HepG2 (cell line): ENCODE data around the gene TMEM269. TPM values are rescaled to one million over a fixed set of nuclear protein-coding genes. Genes with fewer than 3 reads are reported as not detected.
A peak's percentile ranks its signal among the peaks of the same experiment; 100 is the strongest.

Source experiments
- ATAC-seq: fragments of 200-7000 bp; cut with Tn5 transposase; 3 replicates; pipeline ENCODE4 v1.9.1; 2020; ENCODE audit warnings: mild to moderate bottlenecking, moderate library complexity
- BruUV-seq: library from RNA; stranded (reverse); fragments of 400-500 nt; replicated peaks from 2 replicates; lab custom pipeline; 2021; lab: Mats Ljungman, UMichigan
- CTCF ChIA-PET: fragments of 300-600 bp; formaldehyde crosslinking; extraction: SDS; loops from one replicate; lab custom pipeline; 2021; ENCODE audit warnings: low total read pairs, inconsistent platforms, low intra/inter-chr PET ratio; lab: Yijun Ruan, JAX
- POLR2A ChIA-PET: fragments of 350-600 bp; sonication (Branson Sonifier 250); formaldehyde crosslinking; loops from one replicate; lab custom pipeline; 2020; ENCODE audit warnings: antibody characterized with exemption, inconsistent platforms; lab: Yijun Ruan, JAX
- DNase-seq: peaks from one replicate; pipeline ENCODE4 v3.0.0-alpha.2; 2015; ENCODE audit warnings: low spot score
- FAIRE-seq: peaks from 3 replicates; lab custom pipeline; 2011; peaks lifted over from hg19 to GRCh38; lab: Jason Lieb, UNC
- H2AFZ ChIP-seq: one replicate; pipeline ENCODE4 v1.6.1; 2011; ENCODE audit warnings: low read length, inconsistent platforms
- H3K27ac ChIP-seq: fragments of 300-600 bp; 3 replicates; pipeline ENCODE4 v1.8.0; 2011; ENCODE audit warnings: mixed run types, mild to moderate bottlenecking, mixed read lengths, low read length, inconsistent platforms; ENCODE audit not compliant: insufficient read depth; ENCODE audit errors: extremely low read length
- H3K27me3 ChIP-seq, 2 experiments: fragments of 200-600 bp in 1 of 2; 2 replicates in 1 of 2; 3 replicates in 1 of 2; pipeline versions ENCODE4 v1.6.0 to v1.8.0; 2011; ENCODE audit warnings: low read length in 2 of 2, mild to moderate bottlenecking in 2 of 2, moderate library complexity in 2 of 2, inconsistent platforms in 1 of 2; ENCODE audit not compliant: insufficient read depth in 2 of 2, control insufficient read depth in 1 of 2
- H3K36me3 ChIP-seq, 2 experiments: fragments of 200-600 bp in 1 of 2; replicated peaks in 1 of 2; 2 replicates in 1 of 2; 3 replicates in 1 of 2; pipeline versions ENCODE4 v1.5.1 to v1.8.0; 2011; ENCODE audit warnings: low read length in 2 of 2, inconsistent platforms in 1 of 2; ENCODE audit not compliant: insufficient read depth in 2 of 2, control insufficient read depth in 1 of 2
- H3K4me1 ChIP-seq: 2 replicates; pipeline ENCODE4 v1.5.1; 2012; ENCODE audit warnings: low read length, inconsistent platforms; ENCODE audit not compliant: insufficient read depth
- H3K4me2 ChIP-seq: 2 replicates; pipeline ENCODE4 v1.6.0; 2011; ENCODE audit warnings: low read depth, low read length, inconsistent platforms
- H3K4me3 ChIP-seq, 3 experiments: fragments of 200-600 bp in 1 of 3; sonication (generic), shearing (Covaris generic) in 1 of 3; replicated peaks in 1 of 3; 2 replicates each; pipeline ENCODE4 v1.5.1; 2011 to 2016; ENCODE audit warnings: low read length in 3 of 3, inconsistent platforms in 2 of 3, low read depth in 2 of 3, mild to moderate bottlenecking in 2 of 3, control low read depth in 1 of 3, mixed read lengths in 1 of 3; ENCODE audit not compliant: insufficient read depth in 1 of 3
- H3K79me2 ChIP-seq: one replicate; pipeline ENCODE4 v1.6.1; 2011; ENCODE audit warnings: low read length, inconsistent platforms; ENCODE audit not compliant: insufficient read depth
- H3K9ac ChIP-seq: 2 replicates; pipeline ENCODE4 v1.6.0; 2011; ENCODE audit warnings: mild to moderate bottlenecking, low read depth, low read length, inconsistent platforms; ENCODE audit not compliant: insufficient read depth
- H3K9me3 ChIP-seq: 2 replicates; pipeline ENCODE4 v1.5.1; 2012; ENCODE audit warnings: mild to moderate bottlenecking, low read length
- H4K20me1 ChIP-seq: 2 replicates; pipeline ENCODE4 v1.6.0; 2011; ENCODE audit warnings: inconsistent platforms, mild to moderate bottlenecking, low read length, moderate library complexity; ENCODE audit not compliant: insufficient read depth
- CEBPZ ChIP-seq: IDR thresholded peaks from 2 replicates; pipeline ENCODE4 v1.6.1; 2012; ENCODE audit warnings: low read length, improper control_type of control experiment
- CENPBD1 ChIP-seq: sonication (generic); formaldehyde crosslinking; IDR thresholded peaks from 2 replicates; pipeline ENCODE4 v1.8.0; 2022; ENCODE audit warnings: missing genetic modification reagents, low read depth, mild to moderate bottlenecking, borderline replicate concordance
- FOSL2 ChIP-seq: sonication (generic); formaldehyde crosslinking; IDR thresholded peaks from 2 replicates; pipeline ENCODE4 v1.4.0; 2020; ENCODE audit warnings: missing genetic modification reagents
- FOXP1 ChIP-seq, 2 experiments: fragments of 450-650 bp in 1 of 2; IDR thresholded peaks; 2 replicates each; pipeline ENCODE4 v1.6.1; 2017 to 2018; ENCODE audit warnings: antibody characterized with exemption in 1 of 2
- MAFF ChIP-seq: IDR thresholded peaks from 2 replicates; pipeline ENCODE4 v1.6.1; 2011; ENCODE audit warnings: low read depth, low read length, improper control_type of control experiment
- NR2F6 ChIP-seq, 2 experiments: IDR thresholded peaks; 2 replicates each; pipeline ENCODE4 v1.6.1; 2016; ENCODE audit warnings: antibody characterized with exemption in 1 of 2, mild to moderate bottlenecking in 1 of 2
- ZIK1 ChIP-seq: sonication (generic); formaldehyde crosslinking; IDR thresholded peaks from 2 replicates; pipeline ENCODE4 v1.5.0; 2020; ENCODE audit warnings: mild to moderate bottlenecking, low read depth, missing genetic modification reagents, borderline replicate concordance
- ZNF143 ChIP-seq: sonication (generic); formaldehyde crosslinking; IDR thresholded peaks from 2 replicates; pipeline ENCODE4 v1.4.0; 2020; ENCODE audit warnings: missing genetic modification reagents
- ZNF230 ChIP-seq: sonication (generic); formaldehyde crosslinking; IDR thresholded peaks from 2 replicates; pipeline ENCODE4 v1.4.0; 2020; ENCODE audit warnings: mild to moderate bottlenecking, missing genetic modification reagents
- ZNF331 ChIP-seq: sonication (generic); formaldehyde crosslinking; IDR thresholded peaks from 2 replicates; pipeline ENCODE4 v1.4.0; 2020; ENCODE audit warnings: missing genetic modification reagents
- ZNF512 ChIP-seq: sonication (generic); formaldehyde crosslinking; IDR thresholded peaks from 2 replicates; pipeline ENCODE4 v1.4.0; 2020; ENCODE audit warnings: mild to moderate bottlenecking, missing genetic modification reagents
- ZNF629 ChIP-seq: sonication (generic); formaldehyde crosslinking; conservative IDR thresholded peaks from 2 replicates; pipeline ENCODE4 v1.5.0; 2020; ENCODE audit warnings: missing genetic modification reagents
- WGBS: methylation state at CpG from one replicate; pipeline ENCODE4 v1.1.6; 2017; ENCODE audit warnings: low lambda C conversion rate; 5-methylcytosine and 5-hydroxymethylcytosine counted together
- in situ Hi-C: cut with HindIII; loops from 2 replicates; pipeline ENCODE4 v1.10.0; 2017; ENCODE audit warnings: low pct_unique_long_range_greater_than_20kb; ENCODE audit not compliant: extremely low pct_ligation_motif_present
- intact Hi-C: fragments of 100-400 bp; cut with micrococcal nuclease; formaldehyde crosslinking; loops from one replicate; pipeline ENCODE4 v1.10.0; 2022; ENCODE audit not compliant: unreplicated experiment
- polyA plus RNA-seq, 8 experiments: library from polyadenylated mRNA; depleted of rRNA in 3 of 8; stranded (reverse) in 7 of 8; unstranded in 1 of 8; fragments of >200 nt; fragmentation: Illumina TruSeq in 4 of 8; extraction: Trizol in 4 of 8; gene quantifications; 2 replicates each; pipeline versions ENCODE4 v1.2.1 to v1.2.3, GENCODE V29; 2011 to 2016; ENCODE audit warnings: low read depth in 4 of 8, missing spikeins in 1 of 8, mixed read lengths in 1 of 8; ENCODE audit not compliant: insufficient read depth in 1 of 8
- total RNA-seq, 5 experiments: library from RNA; depleted of rRNA; stranded (reverse); fragments of >200 nt; fragmentation: Illumina TruSeq; extraction: Trizol; gene quantifications; 2 replicates each; pipeline ENCODE4 v1.2.3, GENCODE V29; 2016; ENCODE audit warnings: low read depth in 1 of 5

TMEM269 gene
- total and polyA plus RNA-seq, 2 of the 13 experiments (the other 11 are each of a cell fraction or from before 2014, with no cell fraction given), result 0.15 to 0.21 TPM

- no peaks in the 10 kb centered on the region for H4K20me1 ChIP-seq
- no peak overlapping the region for H3K4me2 ChIP-seq
- no TSS peak for BruUV-seq
- no peaks in the 10 kb centered on the region; a peak in 1 of 5 replicates for H3K27me3 ChIP-seq
- no peak for FAIRE-seq
- in situ Hi-C loops, result no loop called here
- ChIA-PET CTCF (no interaction called here), POLR2A (no interaction called here)
- TF ChIP-seq FOXP1 (IDR thresholded peaks at IDR 0.05), result no peak
- TF ChIP-seq FOXP1 (CRISPR knock-in tag; IDR thresholded peaks at IDR 0.05), result no peak
- TF ChIP-seq ZNF629, result peak; percentile 52; the same call in 1 of the 2 replicates
- H3K9me3 ChIP-seq, result no peaks in the 10 kb centered on the region
- WGBS, result 66% methylated on average over 2 of the region's 2 CpGs
- H3K27ac ChIP-seq, result no peak overlapping the region
- no peak overlapping the region for H2AFZ ChIP-seq
- DNase-seq, result no peak
- H3K36me3 ChIP-seq, result no peaks in the 10 kb centered on the region
- H3K4me3 ChIP-seq, result no peak overlapping the region
- no peak for ATAC-seq
- H3K4me1 ChIP-seq, result no peaks in the 10 kb centered on the region
- no peak overlapping the region for H3K9ac ChIP-seq
- intact Hi-C loops, result no loop called here
- H3K79me2 ChIP-seq, result peaks cover 2% of the 10 kb centered on the region
Observed at GRCh38 chr1:42841440-42842147, 56.8 kb downstream of the TMEM269 start.

- WGBS, result 94% methylated on average over 4 of the region's 4 CpGs
- H2AFZ ChIP-seq, result no peak overlapping the region
- ATAC-seq (no peak), FAIRE-seq (no peak), DNase-seq (no peak)
- no peak overlapping the region for H3K4me3 ChIP-seq
- H3K27me3 ChIP-seq, result no peaks in the 10 kb centered on the region; a peak in 1 of 5 replicates
- H3K27ac ChIP-seq, result no peak overlapping the region
- H3K4me2 ChIP-seq, result no peak overlapping the region
- in situ Hi-C loops (loop anchor here (5.0 kb wide), 1 partner anchor 58 kb away; no protein-coding TSS in a partner anchor), intact Hi-C loops (loop anchor here (2.0 kb wide), 1 partner anchor 26 kb away; no protein-coding TSS in a partner anchor)
- no TSS peak for BruUV-seq
- ChIA-PET CTCF (no interaction called here), POLR2A (no interaction called here)
- H4K20me1 ChIP-seq, result no peaks in the 10 kb centered on the region
- no peaks in the 10 kb centered on the region for H3K9me3 ChIP-seq
- H3K36me3 ChIP-seq, result peaks cover 1 to 6% of the 10 kb centered on the region in 2 experiments; a peak in 3 of 5 replicates
- no peak overlapping the region for H3K9ac ChIP-seq
- peaks cover 21% of the 10 kb centered on the region for H3K4me1 ChIP-seq
- H3K79me2 ChIP-seq, result peaks cover 19% of the 10 kb centered on the region
- TF ChIP-seq ZIK1 (CRISPR knock-in tag) (no peak), NR2F6 (IDR thresholded peaks at IDR 0.05) (no peak), NR2F6 (CRISPR knock-in tag; IDR thresholded peaks at IDR 0.05) (no peak), FOSL2 (CRISPR knock-in tag) (no peak), ZNF512 (no peak), MAFF (no peak), ZNF230 (CRISPR knock-in tag) (no peak), ZNF331 (CRISPR knock-in tag) (no peak), CEBPZ (no peak), CENPBD1 (CRISPR knock-in tag) (no peak), ZNF143 (CRISPR knock-in tag) (no peak)
Observed at GRCh38 chr1:42844592-42845140, 59.9 kb downstream of the TMEM269 start.
